ENCODE data around the gene CASP5. TPM values are rescaled to one million over a fixed set of nuclear protein-coding genes. Genes with fewer than 3 reads are reported as not detected.
"Not testable (repeated sequence)": the region's sequence is repeated elsewhere in the genome, so short reads cannot be mapped to it uniquely, and the experiment has no call there.

Gene CASP5
- not detected for total RNA-seq

DNA sequence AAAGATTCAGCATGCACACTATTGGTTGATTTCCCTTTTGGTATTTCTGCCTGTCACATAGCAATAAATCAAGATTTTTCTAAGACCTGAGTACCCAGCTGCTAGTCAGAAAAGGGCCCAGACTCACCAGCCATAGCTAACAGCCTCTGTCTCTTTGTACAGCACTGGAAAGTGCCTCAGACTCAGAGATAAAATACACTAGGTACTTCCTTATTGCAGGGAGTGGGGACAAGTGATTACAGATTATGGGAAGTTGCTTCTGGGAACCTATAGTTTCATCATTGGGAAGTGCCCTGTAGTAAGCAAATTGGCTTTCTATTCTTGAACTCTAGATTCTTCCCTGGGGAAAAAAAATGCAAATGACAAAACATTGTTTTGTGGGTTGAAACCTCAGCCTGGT, at the start of gene CASP5:
Gene CASP5 (minus strand): TSS at position 166 of the 400 bp plus-strand sequence. CDS start 32 bp downstream, at position 134.
- POLR2A ChIA-PET: no interaction called here
- CTCF ChIA-PET: no interaction called here

DNA sequence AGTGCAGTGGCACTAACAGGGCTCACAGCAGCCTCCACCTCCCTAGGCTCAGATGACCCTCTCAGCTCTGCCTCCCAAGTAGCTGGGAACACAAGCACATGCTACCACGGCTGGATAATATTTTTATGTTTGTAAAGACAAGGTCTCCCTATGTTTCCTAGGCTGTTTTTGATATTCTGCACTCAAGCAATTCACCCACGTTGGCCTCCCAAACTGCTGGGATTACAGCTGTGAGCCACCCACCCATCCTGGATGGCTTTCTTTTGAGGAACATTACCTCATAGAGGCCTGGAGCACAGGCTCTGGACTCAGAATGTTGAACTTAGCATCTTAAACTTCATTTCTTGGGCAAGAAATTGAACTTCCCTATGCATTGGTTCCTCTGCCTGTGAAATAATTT, 49.1 kb upstream of the CASP5 start:
- POLR2A ChIA-PET, CTCF ChIA-PET: not testable (repeated sequence)

DNA sequence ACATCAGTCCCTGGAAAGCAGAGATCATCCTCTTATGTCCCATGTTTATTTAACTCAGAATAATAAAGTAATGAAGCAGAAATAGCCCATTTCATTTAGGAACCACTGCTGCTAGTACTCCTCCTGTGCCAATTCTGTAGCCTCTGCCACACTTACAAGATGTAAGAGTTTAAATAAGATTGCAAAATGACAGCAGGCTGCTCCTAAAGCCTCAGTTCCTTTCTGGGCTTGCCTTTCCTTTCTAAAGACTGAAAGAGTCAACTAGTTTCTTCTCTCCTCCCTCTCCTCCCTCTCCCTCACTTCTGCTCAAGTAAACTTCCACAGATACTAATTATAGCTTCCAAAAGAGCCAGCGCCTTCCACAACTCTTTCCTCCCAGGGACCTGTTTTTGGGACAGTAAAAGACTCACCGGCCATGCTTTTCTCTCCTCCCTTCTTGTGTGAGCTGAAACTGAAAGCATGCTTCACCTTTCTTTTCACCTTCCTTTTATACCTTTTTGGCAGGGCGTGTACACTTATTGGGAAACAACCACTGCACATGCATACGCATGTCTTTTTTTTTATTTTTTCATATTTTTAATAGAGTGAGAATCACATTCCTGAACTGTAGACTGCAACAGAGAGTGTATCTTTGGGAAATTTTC, 48.2 kb upstream of the CASP5 start:
- ChIA-PET CTCF (no interaction called here), POLR2A (no interaction called here)

- CTCF ChIA-PET: no interaction called here
- POLR2A ChIA-PET: no interaction called here
Observed at GRCh38 chr11:105070306-105070705, 47.3 kb upstream of the CASP5 start.

- CTCF ChIA-PET, POLR2A ChIA-PET: not testable (repeated sequence)
Observed at GRCh38 chr11:105069749-105070148, 46.8 kb upstream of the CASP5 start.

DNA sequence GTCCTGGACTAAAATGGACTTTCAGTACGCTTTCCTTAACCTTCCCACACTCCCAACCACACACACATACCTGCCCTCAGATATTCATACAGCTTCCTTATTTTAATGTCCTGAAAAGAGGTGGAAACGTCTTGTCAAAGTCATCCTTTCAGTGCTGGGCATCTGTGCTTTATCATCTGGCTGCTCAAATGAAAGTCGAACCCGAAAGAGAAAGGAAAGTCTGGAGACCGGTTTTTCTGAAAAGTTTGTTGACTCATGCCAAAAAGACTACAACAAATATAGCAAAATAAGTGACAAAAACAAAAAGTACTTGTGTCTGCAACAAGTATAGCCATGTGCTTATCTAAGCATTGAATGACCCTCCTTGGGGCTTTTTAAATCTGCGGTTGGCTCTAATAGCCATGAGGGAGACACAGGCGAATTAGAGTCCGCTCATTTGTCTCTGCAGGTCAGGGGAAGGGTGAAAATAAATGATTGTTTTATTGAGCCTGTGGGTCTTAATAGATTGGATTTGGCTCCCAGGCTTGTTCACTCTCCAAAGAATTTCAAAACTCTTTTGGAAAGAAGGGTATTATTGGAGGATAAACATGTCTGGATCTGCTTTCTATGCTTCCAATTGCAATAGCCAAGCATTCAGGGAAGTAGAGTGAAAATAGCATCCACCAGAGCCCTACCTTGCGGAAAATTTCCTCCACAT, 40.4 kb upstream of the CASP5 start:
- POLR2A ChIA-PET, CTCF ChIA-PET: not testable (repeated sequence)

GRCh38 chr11:105057432-105057831, 34.5 kb upstream of the CASP5 start:
- POLR2A ChIA-PET: no interaction called here
- CTCF ChIA-PET: no interaction called here

GRCh38 chr11:105056446-105056845, 33.5 kb upstream of the CASP5 start:
- CTCF ChIA-PET: no interaction called here
- POLR2A ChIA-PET: no interaction called here

DNA sequence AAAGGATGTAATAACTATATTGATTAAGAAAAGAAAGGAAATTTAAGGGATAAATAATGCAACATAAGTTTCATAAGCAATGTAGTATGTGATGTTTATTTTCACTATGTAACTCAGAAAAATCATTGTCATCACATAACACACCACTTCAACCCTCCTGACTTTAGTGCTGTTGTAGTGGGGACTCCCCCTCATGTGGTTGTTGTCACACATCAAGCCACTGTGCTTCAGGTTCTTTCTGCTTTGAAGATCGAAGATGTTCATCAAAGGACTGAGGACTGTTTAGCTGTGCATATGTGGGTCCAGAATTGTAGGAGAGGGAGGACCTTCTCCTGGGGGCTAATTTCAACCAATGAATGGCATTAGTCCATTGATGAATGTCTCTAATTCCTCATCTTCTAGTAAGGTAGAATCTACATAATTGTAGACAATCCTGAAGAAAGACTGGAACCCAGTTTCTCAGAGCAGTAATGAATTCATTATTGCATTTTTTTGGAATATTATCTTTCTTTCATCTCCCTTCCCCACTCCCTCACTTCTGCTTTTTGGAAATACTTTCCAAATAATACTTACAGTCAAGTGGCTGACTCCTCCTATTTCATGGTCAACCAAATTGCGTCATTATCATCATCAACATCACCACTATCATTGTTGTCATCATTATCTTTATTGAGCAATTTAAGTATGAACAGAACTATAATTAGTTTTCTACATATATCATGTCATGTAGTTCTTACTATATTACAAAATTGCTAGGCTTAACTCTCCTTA, 31.9 kb upstream of the CASP5 start:
- POLR2A ChIA-PET: no interaction called here
- CTCF ChIA-PET: no interaction called here

DNA sequence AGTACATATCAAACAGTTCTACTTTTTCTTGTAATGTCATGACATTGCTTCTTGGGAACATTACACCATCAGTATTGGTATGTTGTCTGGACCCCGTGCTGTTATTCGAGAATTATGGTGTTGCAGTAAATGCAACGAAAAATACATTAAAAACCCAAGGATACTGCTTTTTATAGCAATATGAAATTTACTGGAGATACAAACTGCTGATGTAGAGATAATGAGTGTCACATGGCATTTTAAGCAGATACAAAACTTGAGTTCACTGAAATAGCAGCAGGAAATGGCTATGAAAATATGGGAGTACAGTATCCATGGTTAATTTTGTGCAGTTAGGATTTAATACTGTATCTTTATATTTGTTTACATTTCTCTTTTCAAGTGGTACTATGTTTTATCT, 29.5 kb upstream of the CASP5 start:
- CTCF ChIA-PET: no interaction called here
- POLR2A ChIA-PET: no interaction called here

GRCh38 chr11:105051559-105051958, 28.6 kb upstream of the CASP5 start:
- ChIA-PET POLR2A (no interaction called here), CTCF (no interaction called here)

- CTCF ChIA-PET: interaction anchor here (1.8 kb wide), 1 partner anchor 14 kb away, joined by 3 read pairs; no protein-coding TSS in a partner anchor
Observed at GRCh38 chr11:105049481-105049880, 26.5 kb upstream of the CASP5 start.

GRCh38 chr11:105046898-105047579, 24.1 kb upstream of the CASP5 start:
- ChIA-PET CTCF (no interaction called here), POLR2A (no interaction called here)

More at GRCh38 chr11:105049481-105049880, 26.5 kb upstream of the CASP5 start:
- POLR2A ChIA-PET: no interaction called here

GRCh38 chr11:105045676-105046296, 22.8 kb upstream of the CASP5 start:
- CTCF ChIA-PET: interaction anchor here (0.5 kb wide), 1 partner anchor 43 kb away, joined by 3 read pairs; no protein-coding TSS in a partner anchor
- POLR2A ChIA-PET: no interaction called here

DNA sequence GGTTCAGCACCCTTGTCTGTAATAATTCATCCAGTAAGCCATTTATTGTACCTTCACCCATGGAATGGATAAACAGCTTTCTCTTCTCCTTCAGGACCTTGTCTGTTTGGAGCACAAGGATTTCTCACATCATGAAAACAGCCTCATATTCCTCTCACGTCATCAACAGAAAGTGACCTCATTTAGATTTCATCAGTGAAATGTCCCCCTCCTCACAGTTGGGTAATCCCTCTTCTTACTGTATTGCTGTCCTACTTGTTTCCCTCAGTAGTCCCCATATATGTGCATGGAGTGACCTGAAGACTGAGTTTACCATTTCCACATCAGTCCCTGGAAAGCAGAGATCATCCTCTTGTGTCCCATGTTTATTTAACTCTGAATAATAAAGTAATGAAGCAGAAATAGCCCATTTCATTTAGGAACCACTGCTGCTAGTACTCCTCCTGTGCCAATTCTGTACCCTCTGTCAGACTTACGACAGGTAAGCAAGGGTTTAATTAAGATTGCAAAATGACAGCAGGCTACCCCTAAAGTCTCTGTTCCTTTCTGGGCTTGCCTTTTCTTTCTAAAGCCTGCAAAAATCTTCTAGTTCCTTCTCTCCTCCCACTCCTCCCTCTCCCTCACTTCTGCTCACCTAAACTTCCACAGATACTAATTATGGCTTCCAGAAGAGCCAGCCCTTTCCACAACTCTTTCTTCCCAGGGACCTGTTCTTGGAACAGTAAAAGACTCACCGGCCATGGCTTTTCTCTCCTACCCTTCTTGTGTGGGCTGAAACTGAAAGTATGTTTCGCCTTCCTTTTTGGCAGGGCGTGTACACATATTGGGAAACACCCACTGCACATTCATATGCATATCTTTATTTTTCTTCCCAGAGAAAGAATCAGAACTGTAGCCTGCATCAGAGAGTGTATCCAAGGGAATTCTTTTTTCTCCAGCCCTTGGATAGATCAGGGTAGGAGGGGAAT, 21.9 kb upstream of the CASP5 start, which contains the start of gene CARD16:
Gene CARD16 (minus strand): TSS at position 779 of the 968 bp plus-strand sequence. CDS start 38 bp downstream, at position 741.
- CTCF ChIA-PET: interaction anchor here (0.5 kb wide), 1 partner anchor 42 kb away, joined by 3 read pairs; no protein-coding TSS in a partner anchor
- POLR2A ChIA-PET: not testable (repeated sequence)

GRCh38 chr11:105042178-105042577, 19.2 kb upstream of the CASP5 start:
- ChIA-PET CTCF (no interaction called here), POLR2A (no interaction called here)

DNA sequence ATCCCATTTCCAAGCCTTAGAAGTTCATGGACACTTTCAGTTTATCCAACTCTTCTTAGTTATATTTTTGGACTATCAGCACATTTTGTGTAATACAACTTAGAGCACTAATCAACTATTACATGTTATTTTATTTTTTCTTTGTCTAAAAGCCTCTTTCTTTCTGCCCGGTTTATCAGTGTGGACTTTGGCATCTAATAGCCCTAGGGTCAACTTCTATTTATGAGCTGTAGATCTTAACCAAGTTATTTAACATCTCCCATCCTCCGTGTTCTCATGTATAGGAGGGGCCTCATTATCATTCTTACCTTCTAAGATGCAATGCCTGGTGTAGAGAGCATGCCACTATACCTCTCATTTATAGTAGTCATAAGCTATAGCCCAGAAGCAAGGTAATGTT, 17.7 kb upstream of the CASP5 start:
- ChIA-PET CTCF (no interaction called here), POLR2A (no interaction called here)

- ChIA-PET CTCF (interaction anchor here (0.6 to 0.8 kb wide), 2 partner anchors 14 to 86 kb away, joined by 3 read pairs; no protein-coding TSS in a partner anchor), POLR2A (interaction anchor here (0.6 kb wide), 1 partner anchor 68 kb away, joined by 3 read pairs; no protein-coding TSS in a partner anchor)
Observed at GRCh38 chr11:105034813-105035620, 12.0 kb upstream of the CASP5 start, which contains the start of gene CASP1. TSS of gene CASP1 (minus strand) at chr11:105035144. CDS start at chr11:105035113, 31 bp downstream.
